GM21619 (cell line): ENCODE data around the gene SPON2.
A peak's percentile ranks its signal among the peaks of the same experiment; 100 is the strongest.

Experiments used
- ATAC-seq: cut with Tn5 transposase; IDR thresholded peaks from one replicate; pipeline ENCODE4 v1.9.1; 2021; ENCODE audit not compliant: unreplicated experiment

Gene SPON2

GRCh38 chr4:1172228-1172851 lies at the start of gene SPON2:
TSS of gene SPON2 (minus strand) at chr4:1172583.
- no peak for ATAC-seq

DNA sequence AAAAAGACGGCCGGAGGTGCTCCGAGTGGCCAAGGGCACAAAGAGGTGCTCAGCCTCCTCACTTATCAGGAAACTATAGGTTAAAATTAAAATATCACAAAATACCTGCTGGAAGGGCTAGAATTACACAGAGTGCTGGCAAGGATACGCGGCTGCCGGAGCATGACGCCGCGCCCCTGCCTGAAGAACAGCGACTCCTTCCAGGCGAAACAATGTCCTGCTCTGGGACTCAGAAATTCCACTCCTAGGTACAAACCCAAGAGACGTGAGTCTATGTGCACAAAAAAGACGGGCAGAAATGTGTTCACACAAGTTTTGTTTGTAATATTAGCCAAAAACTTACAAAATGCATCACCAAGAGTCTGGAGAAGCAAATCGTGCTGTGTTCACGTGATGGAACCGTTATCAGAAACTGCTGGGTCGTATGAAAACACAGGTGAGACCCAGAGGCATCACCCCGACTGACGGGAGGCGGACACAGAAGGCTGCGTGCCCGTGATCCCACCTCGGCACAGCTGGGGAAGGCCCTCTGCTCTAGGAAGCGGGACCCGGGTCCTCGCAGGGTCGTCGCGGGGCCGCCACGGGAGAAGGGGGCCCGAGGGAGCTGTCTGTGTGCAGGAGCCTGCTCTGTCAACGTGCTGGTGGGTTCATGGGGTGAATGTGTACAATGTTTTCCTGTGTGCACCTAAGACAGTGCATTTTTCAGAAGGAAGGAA lies 48.9 kb upstream of the SPON2 start:
- no peak for ATAC-seq

- ATAC-seq: no peak
Measured at GRCh38 chr4:1220566-1220965, 48.2 kb upstream of the SPON2 start.

DNA sequence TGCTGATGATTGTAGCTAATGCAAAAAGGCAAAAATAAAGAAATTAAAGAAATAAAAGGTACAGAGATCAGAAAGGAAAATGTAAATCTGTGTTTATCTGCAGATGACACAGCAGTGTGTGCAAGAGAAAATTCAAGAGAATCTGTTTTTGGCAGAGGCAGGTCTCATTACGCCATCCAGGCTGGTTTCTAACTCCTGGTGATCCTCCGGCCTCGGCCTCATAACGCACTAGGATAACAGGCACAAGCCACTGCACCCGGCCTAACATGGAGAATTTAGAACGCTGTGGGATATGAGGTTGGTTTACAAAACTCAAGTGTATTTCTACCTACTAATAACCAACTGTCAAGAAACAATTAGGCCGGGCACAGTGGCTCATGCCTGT lies 47.2 kb upstream of the SPON2 start:
- ATAC-seq: no peak

- ATAC-seq: peak; percentile 62
Measured at GRCh38 chr4:1218634-1219565, 46.5 kb upstream of the SPON2 start.

GRCh38 chr4:1217366-1217765 lies 45.0 kb upstream of the SPON2 start:
- ATAC-seq: no peak

DNA sequence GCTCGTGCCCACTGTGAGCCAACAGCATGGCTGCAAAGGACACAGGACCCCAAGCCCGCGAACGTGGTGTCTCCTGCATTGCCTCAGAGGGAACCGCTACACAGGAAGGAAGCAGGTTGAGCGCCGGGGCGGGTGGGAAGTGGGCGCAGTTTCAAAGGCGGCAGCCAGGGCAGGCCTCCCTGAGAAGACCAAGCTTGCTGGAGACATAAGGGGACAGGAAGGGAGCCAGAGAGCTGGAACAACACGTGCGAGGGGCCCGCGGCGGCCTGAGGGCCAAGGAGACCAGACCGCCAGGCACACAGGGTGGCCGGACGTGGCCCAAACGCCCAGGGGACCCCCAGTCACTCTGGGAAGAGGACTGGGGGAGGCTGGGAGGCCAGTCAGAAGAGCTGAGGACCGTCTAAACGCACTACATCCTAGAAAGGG lies 44.5 kb upstream of the SPON2 start:
- ATAC-seq: peak; percentile 26

- ATAC-seq: no peak
Measured at GRCh38 chr4:1216076-1216614, 43.8 kb upstream of the SPON2 start.

DNA sequence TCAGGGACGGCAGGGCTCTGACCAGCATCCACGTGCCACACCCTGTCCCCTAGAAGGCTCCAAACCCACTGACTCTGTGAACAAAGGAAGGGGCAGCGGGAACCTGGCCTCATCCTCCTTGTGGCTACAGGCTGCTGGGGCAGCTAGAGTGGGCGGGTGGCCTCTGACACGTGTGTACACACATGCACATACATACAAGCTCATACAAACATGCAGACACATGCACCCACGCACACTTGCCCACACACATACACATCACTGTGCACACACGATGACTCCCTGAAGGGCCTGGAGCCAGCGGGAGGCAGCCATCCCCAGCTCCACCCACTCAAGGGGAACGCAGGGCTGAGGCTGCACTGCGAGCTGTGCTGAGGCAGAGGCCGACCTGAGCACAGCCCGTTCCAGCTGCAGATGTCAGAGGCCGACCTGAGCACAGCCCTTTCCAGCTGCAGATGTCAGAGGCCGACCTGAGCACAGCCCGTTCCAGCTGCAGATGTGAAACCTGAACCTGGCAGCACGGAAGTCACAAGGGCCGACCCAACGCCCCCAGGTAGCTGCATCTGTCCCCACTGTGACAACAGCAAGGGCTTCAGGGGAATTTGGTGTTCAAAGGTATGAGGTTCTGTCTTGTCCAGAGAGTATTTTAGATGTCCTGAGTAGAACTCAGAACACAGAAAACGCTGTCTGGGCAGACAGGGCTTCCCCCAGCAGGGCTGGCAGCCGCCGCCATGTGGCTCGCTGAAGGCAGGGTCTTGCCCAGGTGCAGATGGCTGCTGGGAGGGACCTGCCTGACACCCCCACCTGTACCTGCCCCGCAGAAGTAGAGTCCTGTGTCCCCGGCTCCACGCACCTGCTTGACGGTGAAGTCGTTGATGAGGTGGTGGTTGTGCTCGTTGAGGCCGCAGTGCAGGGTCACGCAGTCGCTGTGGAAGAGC lies 43.0 kb upstream of the SPON2 start:
- peak; percentile 18 for ATAC-seq

DNA sequence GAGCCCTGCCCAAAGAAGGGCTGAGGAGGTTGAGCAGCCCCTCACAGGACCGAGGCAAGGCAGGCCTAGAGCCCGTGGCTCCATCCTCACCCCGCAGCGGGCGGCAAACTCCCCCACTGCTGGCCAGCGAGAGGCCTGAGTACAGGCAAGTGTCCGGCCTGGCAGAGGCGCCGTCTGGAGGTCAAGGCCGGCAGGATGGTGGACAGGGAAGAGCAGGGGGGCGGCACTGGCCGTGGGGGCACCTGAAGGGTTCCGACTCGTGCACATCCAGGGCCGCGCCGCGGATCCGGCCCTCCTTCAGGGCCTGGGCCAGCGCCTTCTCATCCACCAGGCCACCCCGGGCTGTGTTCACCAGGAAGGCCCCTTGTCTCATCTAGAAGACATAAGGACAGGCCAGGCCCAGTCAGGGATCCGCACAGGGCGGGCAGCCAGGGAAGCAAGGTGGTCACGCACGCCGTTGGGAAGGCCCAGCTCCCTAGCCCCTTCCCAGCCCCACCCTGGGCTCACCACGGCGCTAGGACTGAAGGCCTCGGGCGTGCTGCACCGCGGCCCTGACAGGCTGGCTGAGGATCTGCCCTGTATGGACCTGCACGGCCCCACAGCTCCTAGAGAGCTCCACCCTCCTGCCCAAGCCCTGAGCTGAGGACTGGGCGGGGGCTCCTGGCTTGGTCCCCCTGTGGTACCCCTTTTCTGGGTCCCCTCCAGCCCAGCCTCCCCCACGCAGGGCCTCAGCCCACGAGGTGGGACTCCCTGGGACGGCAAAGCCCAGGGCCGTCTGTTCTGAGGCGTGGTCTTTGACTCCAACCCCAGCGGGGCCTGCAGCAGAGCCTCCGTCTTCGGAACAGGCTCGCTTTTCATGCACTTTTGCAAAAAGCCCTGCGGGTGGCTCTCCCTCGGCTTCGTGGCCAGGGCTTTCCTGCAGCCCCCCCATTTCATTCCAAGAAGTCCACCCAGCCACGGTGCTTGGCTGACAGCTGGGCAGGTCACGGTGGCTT lies 42.0 kb upstream of the SPON2 start:
- no peak for ATAC-seq

DNA sequence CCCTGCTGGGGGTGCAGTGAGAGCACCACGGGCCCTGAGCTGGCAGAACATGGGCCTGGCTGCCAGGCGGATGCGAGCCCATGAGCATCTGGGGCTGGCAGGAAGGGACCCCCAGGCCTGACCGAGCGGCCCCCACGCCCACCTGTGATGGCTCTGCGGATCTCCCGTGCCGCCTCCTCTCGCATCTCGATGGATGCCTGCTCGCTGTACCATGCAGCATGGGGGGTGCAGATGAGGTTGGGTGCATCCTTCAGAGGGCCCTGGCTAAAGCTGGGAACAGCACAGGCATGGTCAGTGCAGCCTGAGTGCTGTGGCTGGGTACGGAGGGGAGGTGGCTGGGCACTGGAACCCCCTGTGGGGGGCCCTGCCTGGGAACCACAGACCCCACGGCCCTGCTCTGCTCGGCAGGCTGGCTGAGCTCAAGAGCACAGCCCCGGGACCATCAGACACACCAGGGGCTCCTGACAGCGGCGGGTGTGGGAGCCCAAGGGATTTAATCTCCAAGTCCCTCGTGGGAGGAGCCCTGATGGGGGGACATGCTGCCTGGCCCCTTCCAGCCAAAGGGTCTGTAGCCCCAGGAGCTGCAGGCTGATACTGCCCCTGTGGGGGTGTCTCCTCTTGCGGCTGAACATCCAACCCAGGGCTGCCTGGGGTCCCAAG lies 41.1 kb upstream of the SPON2 start:
- ATAC-seq: no peak

DNA sequence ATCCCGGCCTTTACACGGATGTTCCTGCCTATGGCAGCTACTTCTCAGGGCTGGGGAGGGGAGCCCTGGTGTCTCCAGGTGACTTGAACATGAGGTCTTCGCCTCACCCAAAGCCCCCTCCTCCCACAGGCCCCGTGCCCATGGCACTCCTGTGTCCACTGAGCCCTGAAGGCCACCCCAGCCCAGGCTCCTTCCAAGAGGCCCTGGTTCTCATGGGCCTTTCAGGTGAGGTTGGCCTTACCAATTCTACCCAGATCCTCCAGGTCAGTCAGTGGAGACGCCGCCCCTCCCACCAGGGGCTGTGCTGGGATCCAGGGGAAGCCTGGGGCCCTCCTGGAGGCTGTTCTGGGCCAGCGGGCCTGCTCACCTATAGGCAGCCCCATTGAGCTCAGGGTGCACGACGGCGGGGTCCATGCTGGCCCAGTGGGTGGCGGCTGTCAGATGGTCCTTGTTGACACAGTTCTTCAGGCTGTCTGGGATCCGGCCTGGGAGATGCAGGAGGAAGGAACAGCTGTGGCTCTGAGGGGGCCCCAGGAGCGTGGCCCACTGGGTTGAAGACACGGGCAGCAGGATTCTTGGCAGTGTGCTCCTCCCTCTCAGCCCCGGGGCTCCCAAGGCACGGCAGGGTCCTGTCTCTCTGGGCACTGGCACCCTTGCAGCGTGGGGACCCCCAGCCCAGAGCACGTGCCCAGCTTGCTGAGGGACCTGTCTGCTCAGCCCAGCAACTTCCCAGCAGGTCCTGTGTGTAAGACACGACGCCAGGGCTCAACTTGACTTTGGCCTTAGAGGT lies 40.4 kb upstream of the SPON2 start:
- ATAC-seq: no peak

- ATAC-seq: no peak
Measured at GRCh38 chr4:1211891-1212545, 39.6 kb upstream of the SPON2 start.

GRCh38 chr4:1211371-1211770 lies 39.0 kb upstream of the SPON2 start:
- no peak for ATAC-seq

DNA sequence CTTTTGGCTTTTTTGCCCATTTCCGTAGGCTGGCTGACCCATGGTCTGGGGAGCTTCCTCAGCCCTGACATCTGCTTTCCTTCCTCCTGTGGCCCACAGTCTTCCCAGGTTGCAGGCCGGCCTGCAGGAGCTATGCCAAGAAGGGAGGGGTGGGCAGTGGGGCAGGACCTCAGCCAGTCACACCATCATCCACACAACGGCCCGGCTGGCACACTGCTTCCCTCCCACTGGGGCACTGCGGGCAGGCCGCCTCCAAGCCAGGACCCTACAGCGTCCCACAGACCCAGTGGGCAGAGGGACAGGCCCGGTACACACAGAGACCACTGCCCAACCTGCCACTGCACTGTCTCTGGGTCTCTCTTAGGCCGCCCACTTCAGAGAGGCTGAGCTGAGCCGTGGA lies 38.6 kb upstream of the SPON2 start:
- no peak for ATAC-seq

DNA sequence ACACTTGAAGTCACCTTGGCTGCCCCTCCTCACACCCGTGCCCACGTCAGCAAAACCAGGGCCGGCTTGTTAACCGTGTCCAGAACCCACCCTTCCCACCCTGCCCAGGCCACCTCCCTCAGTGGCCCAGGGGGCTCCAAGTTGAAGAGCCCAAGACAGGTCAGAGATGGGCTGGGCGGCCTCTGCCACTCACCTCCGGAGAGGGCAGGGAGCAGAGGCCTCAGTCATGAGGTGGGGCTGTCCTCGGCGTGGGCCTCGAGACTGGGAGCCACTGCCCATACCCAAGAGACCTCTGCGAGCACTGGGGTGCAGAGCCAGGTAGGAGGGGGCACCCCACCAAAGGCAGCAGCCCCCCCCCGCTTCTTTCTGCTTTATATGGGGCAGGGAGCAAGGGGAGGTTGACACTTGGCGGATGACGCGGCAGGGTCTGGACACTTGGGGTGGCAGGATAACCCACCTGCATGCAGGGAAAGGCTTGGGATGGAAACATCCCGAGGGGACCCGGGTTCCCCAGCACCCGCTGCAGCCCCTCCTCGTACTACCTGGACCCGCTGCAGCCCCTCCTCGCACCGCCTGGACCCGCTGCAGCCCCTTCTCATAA lies 38.0 kb upstream of the SPON2 start:
- no peak for ATAC-seq

DNA sequence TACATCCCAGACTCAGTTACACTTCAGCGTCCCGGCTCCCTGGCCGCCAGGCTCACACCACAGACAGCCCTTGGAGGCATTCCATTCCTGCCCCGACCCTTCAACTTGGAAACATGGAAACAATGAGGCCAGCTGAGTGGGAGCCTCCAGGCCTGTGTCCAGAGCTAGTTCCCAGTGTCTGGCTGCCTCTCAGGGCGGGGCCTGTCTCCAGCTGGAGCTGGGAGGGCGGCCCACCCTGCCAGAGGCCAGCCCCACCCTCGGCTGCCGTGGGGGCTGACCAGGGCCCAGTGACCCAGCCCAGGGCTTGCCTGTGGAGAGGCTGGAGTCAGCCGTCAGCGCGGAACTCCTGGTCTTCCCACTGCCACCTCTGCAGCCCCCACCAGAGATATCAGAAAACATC lies 37.4 kb upstream of the SPON2 start:
- ATAC-seq: no peak
